Gastrocnemius medialis (tissue), 4 donors: ENCODE data around the gene ATF7.

ENCODE experiments used
- POLR2A ChIP-seq, 2 donors: fragments of 450-650 bp; IDR thresholded peaks; one replicate each; pipeline ENCODE4 v1.6.1; 2017; ENCODE audit warnings: antibody characterized with exemption in 2 of 2, mild to moderate bottlenecking in 2 of 2, moderate library complexity in 2 of 2
- TF ChIP-seq, protein P1 (sequence below), 5 experiments: fragments of 450-650 bp in 3 of 5; fragments of 200-600 bp in 2 of 5; sonication (generic) in 2 of 5; IDR thresholded peaks in 4 of 5; conservative IDR thresholded peaks in 1 of 5; 1 replicate in 4 of 5; 2 replicates in 1 of 5; pipeline ENCODE4 v1.5.1; 2016 to 2019; ENCODE audit warnings: antibody characterized with exemption in 5 of 5, mild to moderate bottlenecking in 3 of 5, moderate library complexity in 3 of 5

GRCh38 chr12:53532021-53532420 lies 94.2 kb downstream of the ATF7 start:
- TF ChIP-seq, protein P1, sequence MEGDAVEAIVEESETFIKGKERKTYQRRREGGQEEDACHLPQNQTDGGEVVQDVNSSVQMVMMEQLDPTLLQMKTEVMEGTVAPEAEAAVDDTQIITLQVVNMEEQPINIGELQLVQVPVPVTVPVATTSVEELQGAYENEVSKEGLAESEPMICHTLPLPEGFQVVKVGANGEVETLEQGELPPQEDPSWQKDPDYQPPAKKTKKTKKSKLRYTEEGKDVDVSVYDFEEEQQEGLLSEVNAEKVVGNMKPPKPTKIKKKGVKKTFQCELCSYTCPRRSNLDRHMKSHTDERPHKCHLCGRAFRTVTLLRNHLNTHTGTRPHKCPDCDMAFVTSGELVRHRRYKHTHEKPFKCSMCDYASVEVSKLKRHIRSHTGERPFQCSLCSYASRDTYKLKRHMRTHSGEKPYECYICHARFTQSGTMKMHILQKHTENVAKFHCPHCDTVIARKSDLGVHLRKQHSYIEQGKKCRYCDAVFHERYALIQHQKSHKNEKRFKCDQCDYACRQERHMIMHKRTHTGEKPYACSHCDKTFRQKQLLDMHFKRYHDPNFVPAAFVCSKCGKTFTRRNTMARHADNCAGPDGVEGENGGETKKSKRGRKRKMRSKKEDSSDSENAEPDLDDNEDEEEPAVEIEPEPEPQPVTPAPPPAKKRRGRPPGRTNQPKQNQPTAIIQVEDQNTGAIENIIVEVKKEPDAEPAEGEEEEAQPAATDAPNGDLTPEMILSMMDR (IDR thresholded peaks at IDR 0.05 in 4 of 5, conservative IDR thresholded peaks at IDR 0.05 in 1 of 5): no peak
- TF ChIP-seq POLR2A (IDR thresholded peaks at IDR 0.05): no peak
